GM23338 (cell line): ENCODE results near the gene METTL17. TPM values are rescaled to one million over a fixed set of nuclear protein-coding genes. Genes with fewer than 3 reads are reported as not detected.
"Not testable (repeated sequence)": the region's sequence is repeated elsewhere in the genome, so short reads cannot be mapped to it uniquely, and the experiment has no call there.

Source experiments
- ATAC-seq: fragments of 200-7000 bp; cut with Tn5 transposase; 3 replicates; pipeline ENCODE4 v1.9.1; 2020
- DNase-seq: peaks from one replicate; pipeline ENCODE4 v3.0.0-alpha.2; 2015; ENCODE audit warnings: low spot score
- H2AFZ ChIP-seq: fragments of 200-600 bp; sonication (generic); 2 replicates; pipeline ENCODE4 v1.8.0; 2016; ENCODE audit warnings: antibody characterized with exemption, mild to moderate bottlenecking, moderate library complexity
- H3F3A ChIP-seq: fragments of 200-600 bp; sonication (generic); replicated peaks from 2 replicates; pipeline ENCODE4 v1.8.0; 2017; ENCODE audit warnings: antibody characterized with exemption, mixed run types, low read depth
- H3K27ac ChIP-seq: fragments of 200-600 bp; sonication (generic); 2 replicates; pipeline ENCODE4 v1.6.1; 2016; ENCODE audit warnings: low read depth
- H3K27me3 ChIP-seq: fragments of 200-600 bp; sonication (generic); 2 replicates; pipeline ENCODE4 v1.8.0; 2016; ENCODE audit warnings: mild to moderate bottlenecking, mixed run types, moderate library complexity; ENCODE audit not compliant: insufficient read depth
- H3K36me3 ChIP-seq: fragments of 200-600 bp; sonication (generic); 2 replicates; pipeline ENCODE4 v1.8.0; 2016; ENCODE audit warnings: mild to moderate bottlenecking; ENCODE audit not compliant: insufficient read depth
- H3K4me1 ChIP-seq: fragments of 200-600 bp; sonication (generic); 2 replicates; pipeline ENCODE4 v1.8.0; 2016; ENCODE audit warnings: mild to moderate bottlenecking, moderate library complexity; ENCODE audit not compliant: insufficient read depth
- H3K4me2 ChIP-seq: fragments of 200-600 bp; sonication (generic); 2 replicates; pipeline ENCODE4 v1.7.1; 2017; ENCODE audit warnings: mixed run types
- H3K4me3 ChIP-seq: fragments of 200-600 bp; sonication (generic); 2 replicates; pipeline ENCODE4 v1.6.1; 2016; ENCODE audit warnings: mixed run types
- H3K79me2 ChIP-seq: fragments of 200-600 bp; sonication (generic); replicated peaks from 2 replicates; pipeline ENCODE4 v1.8.0; 2017; ENCODE audit warnings: mild to moderate bottlenecking; ENCODE audit not compliant: insufficient read depth
- H3K9me2 ChIP-seq: fragments of 200-600 bp; sonication (generic); 2 replicates; pipeline ENCODE4 v1.8.0; 2017; ENCODE audit not compliant: insufficient read depth
- H4K20me1 ChIP-seq: fragments of 200-600 bp; sonication (generic); replicated peaks from 2 replicates; pipeline ENCODE4 v1.8.0; 2017; ENCODE audit warnings: mild to moderate bottlenecking; ENCODE audit not compliant: insufficient read depth
- H3K27ac Mint-ChIP-seq: 2 replicates; pipeline ENCODE4 v1.8.0; 2020; ENCODE audit warnings: inconsistent platforms, mild to moderate bottlenecking, moderate library complexity, mixed read lengths
- H3K27me3 Mint-ChIP-seq: 3 replicates; pipeline ENCODE4 v1.8.0; 2022; ENCODE audit warnings: low read depth, mild to moderate bottlenecking, moderate library complexity, mixed read lengths, inconsistent platforms; ENCODE audit not compliant: insufficient read depth, poor library complexity
- H3K36me3 Mint-ChIP-seq: 3 replicates; pipeline ENCODE4 v1.8.0; 2021; ENCODE audit warnings: low read depth, mild to moderate bottlenecking, inconsistent platforms, moderate library complexity, mixed read lengths
- H3K4me1 Mint-ChIP-seq: 3 replicates; pipeline ENCODE4 v1.8.0; 2020; ENCODE audit warnings: mild to moderate bottlenecking, inconsistent platforms, mixed read lengths
- H3K4me3 Mint-ChIP-seq: 3 replicates; pipeline ENCODE4 v1.8.0; 2021; ENCODE audit warnings: moderate library complexity, mild to moderate bottlenecking, inconsistent platforms, mixed read lengths
- H3K9me3 Mint-ChIP-seq: 3 replicates; pipeline ENCODE4 v1.8.0; 2020; ENCODE audit warnings: moderate library complexity, mild to moderate bottlenecking, inconsistent platforms, mixed read lengths
- CREB1 ChIP-seq: fragments of 250-450 bp; sonication (Bioruptor Pico); IDR thresholded peaks from 2 replicates; pipeline ENCODE4 v1.5.0; 2020; ENCODE audit warnings: low read depth, mild to moderate bottlenecking, moderate library complexity
- POLR2AphosphoS5 ChIP-seq: IDR thresholded peaks from 2 replicates; pipeline ENCODE4 v1.6.1; 2016; ENCODE audit warnings: antibody characterized with exemption, low read depth
- long read RNA-seq: library from polyadenylated mRNA; unstranded; transcript quantifications from one replicate; pipeline ENCODE4 v2.0.0, GENCODE V29; 2020; ENCODE audit not compliant: unreplicated experiment
- polyA plus RNA-seq: library from polyadenylated mRNA; unstranded; fragments of >200 nt; fragmentation: Nextera tagmentation; extraction: Ambion mirVana; gene quantifications from 2 replicates; pipeline ENCODE4 v1.2.1, GENCODE V29; 2016
- total RNA-seq: library from RNA; depleted of rRNA; stranded (reverse); fragments of >200 nt; shearing (Covaris generic); gene quantifications from 2 replicates; pipeline ENCODE4 v1.2.3, GENCODE V29; 2014; rRNA removed
- TF ChIP-seq, protein P1 (sequence below): fragments of 250-450 bp; sonication (Bioruptor Pico); IDR thresholded peaks from 2 replicates; pipeline ENCODE4 v1.5.0; 2020; ENCODE audit warnings: mild to moderate bottlenecking, moderate library complexity
- TF ChIP-seq, protein P2 (sequence below): IDR thresholded peaks from 2 replicates; pipeline ENCODE4 v1.6.1; 2016; ENCODE audit warnings: antibody characterized with exemption
- TF ChIP-seq, protein P3 (sequence below), 2 experiments: fragments of 200-600 bp in 1 of 2; sonication (generic) in 1 of 2; conservative IDR thresholded peaks; 2 replicates each; pipeline versions ENCODE4 v1.5.1 to v1.6.1; 2016 to 2017; ENCODE audit warnings: antibody characterized with exemption in 2 of 2, low read depth in 2 of 2, mild to moderate bottlenecking in 2 of 2, moderate library complexity in 1 of 2

The METTL17 gene
- 156 and 163 TPM in 2 replicates for total RNA-seq
- 74.9 and 77.7 TPM in 2 replicates for polyA plus RNA-seq
- long read RNA-seq, transcript METTL17-201 (14 exons, 1,749 nt) = major isoform, 49 of 98 reads
- long read RNA-seq, transcript METTL17-224 (14 exons, 1,529 nt) = minor isoform, 8 of 98 reads
- long read RNA-seq, transcript METTL17-202 (13 exons, 1,586 nt) = minor isoform, 18 of 98 reads
- long read RNA-seq, transcript METTL17-216 (13 exons, 1,605 nt) = minor isoform, 5 of 98 reads
- long read RNA-seq, partial matches to known transcripts = 2 of 98 reads
- long read RNA-seq, other reads (novel, unspliced or antisense) = 12 of 98 reads

DNA sequence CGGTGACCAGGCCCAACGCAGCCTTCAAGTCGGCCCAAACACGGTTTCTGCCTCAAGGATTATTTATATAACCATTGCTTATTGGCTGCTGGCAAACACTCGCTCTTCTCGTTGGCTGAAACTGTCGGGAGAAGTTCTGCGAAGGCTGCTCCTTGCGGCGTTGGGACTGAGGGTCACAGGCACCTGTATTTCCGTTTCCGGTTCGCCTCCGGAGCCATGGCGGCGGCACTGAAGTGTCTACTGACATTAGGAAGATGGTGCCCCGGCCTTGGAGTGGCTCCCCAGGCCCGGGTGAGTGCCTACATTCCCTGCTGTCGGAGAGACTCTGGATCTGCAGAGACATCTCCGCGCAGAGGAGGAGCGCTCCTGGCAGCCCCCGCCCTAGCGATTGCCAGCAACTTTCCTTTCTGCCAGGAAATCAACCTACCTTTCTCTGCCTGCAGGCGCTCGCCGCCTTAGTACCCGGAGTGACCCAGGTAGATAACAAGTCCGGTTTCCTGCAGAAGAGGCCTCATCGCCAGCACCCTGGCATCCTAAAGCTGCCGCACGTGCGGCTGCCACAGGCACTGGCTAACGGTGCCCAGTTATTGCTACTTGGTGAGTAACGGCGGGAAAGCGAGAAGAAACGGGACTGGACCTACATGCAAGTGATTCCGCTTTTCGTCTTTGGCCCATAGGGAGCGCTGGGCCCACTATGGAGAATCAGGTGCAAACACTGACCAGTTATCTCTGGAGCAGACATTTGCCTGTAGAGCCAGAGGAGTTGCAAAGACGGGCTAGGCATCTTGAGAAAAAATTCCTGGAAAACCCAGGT is at the start of gene METTL17:
METTL17 (plus strand) TSS at position 194 of the 814 bp plus-strand sequence; CDS start at position 217, 23 bp downstream.
- peaks cover 30% of the 10 kb centered on the region for H3K36me3 ChIP-seq
- H3K4me3 ChIP-seq = peak within 1 kb of the TSS; percentile 86
- peaks cover 17% of the 10 kb centered on the region; the same call in 1 of the 2 replicates for H3K9me2 ChIP-seq
- Mint-ChIP-seq H3K27ac (peak within 1 kb of the TSS; percentile 81), H3K36me3 (peaks cover 38% of the 10 kb centered on the region), H3K9me3 (no peaks in the 10 kb centered on the region; the same call in 2 of the 3 replicates), H3K4me1 (peaks cover 12% of the 10 kb centered on the region), H3K27me3 (no peaks in the 10 kb centered on the region), H3K4me3 (peak within 1 kb of the TSS; percentile 79)
- H3K4me2 ChIP-seq = peak within 1 kb of the TSS; percentile 91
- TF ChIP-seq, protein P1, sequence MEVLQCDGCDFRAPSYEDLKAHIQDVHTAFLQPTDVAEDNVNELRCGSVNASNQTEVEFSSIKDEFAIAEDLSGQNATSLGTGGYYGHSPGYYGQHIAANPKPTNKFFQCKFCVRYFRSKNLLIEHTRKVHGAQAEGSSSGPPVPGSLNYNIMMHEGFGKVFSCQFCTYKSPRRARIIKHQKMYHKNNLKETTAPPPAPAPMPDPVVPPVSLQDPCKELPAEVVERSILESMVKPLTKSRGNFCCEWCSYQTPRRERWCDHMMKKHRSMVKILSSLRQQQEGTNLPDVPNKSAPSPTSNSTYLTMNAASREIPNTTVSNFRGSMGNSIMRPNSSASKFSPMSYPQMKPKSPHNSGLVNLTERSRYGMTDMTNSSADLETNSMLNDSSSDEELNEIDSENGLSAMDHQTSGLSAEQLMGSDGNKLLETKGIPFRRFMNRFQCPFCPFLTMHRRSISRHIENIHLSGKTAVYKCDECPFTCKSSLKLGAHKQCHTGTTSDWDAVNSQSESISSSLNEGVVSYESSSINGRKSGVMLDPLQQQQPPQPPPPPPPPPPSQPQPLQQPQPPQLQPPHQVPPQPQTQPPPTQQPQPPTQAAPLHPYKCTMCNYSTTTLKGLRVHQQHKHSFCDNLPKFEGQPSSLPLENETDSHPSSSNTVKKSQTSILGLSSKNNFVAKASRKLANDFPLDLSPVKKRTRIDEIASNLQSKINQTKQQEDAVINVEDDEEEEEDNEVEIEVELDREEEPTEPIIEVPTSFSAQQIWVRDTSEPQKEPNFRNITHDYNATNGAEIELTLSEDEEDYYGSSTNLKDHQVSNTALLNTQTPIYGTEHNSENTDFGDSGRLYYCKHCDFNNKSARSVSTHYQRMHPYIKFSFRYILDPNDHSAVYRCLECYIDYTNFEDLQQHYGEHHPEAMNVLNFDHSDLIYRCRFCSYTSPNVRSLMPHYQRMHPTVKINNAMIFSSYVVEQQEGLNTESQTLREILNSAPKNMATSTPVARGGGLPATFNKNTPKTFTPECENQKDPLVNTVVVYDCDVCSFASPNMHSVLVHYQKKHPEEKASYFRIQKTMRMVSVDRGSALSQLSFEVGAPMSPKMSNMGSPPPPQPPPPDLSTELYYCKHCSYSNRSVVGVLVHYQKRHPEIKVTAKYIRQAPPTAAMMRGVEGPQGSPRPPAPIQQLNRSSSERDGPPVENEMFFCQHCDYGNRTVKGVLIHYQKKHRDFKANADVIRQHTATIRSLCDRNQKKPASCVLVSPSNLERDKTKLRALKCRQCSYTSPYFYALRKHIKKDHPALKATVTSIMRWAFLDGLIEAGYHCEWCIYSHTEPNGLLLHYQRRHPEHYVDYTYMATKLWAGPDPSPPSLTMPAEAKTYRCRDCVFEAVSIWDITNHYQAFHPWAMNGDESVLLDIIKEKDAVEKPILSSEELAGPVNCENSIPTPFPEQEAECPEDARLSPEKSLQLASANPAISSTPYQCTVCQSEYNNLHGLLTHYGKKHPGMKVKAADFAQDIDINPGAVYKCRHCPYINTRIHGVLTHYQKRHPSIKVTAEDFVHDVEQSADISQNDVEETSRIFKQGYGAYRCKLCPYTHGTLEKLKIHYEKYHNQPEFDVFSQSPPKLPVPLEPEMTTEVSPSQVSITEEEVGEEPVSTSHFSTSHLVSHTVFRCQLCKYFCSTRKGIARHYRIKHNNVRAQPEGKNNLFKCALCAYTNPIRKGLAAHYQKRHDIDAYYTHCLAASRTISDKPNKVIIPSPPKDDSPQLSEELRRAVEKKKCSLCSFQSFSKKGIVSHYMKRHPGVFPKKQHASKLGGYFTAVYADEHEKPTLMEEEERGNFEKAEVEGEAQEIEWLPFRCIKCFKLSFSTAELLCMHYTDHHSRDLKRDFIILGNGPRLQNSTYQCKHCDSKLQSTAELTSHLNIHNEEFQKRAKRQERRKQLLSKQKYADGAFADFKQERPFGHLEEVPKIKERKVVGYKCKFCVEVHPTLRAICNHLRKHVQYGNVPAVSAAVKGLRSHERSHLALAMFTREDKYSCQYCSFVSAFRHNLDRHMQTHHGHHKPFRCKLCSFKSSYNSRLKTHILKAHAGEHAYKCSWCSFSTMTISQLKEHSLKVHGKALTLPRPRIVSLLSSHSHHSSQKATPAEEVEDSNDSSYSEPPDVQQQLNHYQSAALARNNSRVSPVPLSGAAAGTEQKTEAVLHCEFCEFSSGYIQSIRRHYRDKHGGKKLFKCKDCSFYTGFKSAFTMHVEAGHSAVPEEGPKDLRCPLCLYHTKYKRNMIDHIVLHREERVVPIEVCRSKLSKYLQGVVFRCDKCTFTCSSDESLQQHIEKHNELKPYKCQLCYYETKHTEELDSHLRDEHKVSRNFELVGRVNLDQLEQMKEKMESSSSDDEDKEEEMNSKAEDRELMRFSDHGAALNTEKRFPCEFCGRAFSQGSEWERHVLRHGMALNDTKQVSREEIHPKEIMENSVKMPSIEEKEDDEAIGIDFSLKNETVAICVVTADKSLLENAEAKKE = no peak
- TF ChIP-seq POLR2AphosphoS5 = peak; percentile 57; the same call in 1 of the 2 replicates
- TF ChIP-seq, protein P2, sequence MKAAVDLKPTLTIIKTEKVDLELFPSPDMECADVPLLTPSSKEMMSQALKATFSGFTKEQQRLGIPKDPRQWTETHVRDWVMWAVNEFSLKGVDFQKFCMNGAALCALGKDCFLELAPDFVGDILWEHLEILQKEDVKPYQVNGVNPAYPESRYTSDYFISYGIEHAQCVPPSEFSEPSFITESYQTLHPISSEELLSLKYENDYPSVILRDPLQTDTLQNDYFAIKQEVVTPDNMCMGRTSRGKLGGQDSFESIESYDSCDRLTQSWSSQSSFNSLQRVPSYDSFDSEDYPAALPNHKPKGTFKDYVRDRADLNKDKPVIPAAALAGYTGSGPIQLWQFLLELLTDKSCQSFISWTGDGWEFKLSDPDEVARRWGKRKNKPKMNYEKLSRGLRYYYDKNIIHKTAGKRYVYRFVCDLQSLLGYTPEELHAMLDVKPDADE = peak; percentile 89
- TF ChIP-seq, protein P3, sequence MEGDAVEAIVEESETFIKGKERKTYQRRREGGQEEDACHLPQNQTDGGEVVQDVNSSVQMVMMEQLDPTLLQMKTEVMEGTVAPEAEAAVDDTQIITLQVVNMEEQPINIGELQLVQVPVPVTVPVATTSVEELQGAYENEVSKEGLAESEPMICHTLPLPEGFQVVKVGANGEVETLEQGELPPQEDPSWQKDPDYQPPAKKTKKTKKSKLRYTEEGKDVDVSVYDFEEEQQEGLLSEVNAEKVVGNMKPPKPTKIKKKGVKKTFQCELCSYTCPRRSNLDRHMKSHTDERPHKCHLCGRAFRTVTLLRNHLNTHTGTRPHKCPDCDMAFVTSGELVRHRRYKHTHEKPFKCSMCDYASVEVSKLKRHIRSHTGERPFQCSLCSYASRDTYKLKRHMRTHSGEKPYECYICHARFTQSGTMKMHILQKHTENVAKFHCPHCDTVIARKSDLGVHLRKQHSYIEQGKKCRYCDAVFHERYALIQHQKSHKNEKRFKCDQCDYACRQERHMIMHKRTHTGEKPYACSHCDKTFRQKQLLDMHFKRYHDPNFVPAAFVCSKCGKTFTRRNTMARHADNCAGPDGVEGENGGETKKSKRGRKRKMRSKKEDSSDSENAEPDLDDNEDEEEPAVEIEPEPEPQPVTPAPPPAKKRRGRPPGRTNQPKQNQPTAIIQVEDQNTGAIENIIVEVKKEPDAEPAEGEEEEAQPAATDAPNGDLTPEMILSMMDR (conservative IDR thresholded peaks at IDR 0.05; ENCODE audit: low read depth in 2 of 2) = peak; percentile 51 to 53
- TF ChIP-seq CREB1 (CRISPR knock-in tag) = peak; percentile 75
- H3K27me3 ChIP-seq = no peaks in the 10 kb centered on the region
- H3K79me2 ChIP-seq = peaks cover 27% of the 10 kb centered on the region
- H3K4me1 ChIP-seq = peaks cover 13% of the 10 kb centered on the region
- DNase-seq (peak; percentile 98), ATAC-seq (peak; percentile 96)
- peak within 1 kb of the TSS; percentile 94 for H3K27ac ChIP-seq
- peak within 1 kb of the TSS; percentile 64; the same call in 1 of the 2 replicates for H2AFZ ChIP-seq
- H4K20me1 ChIP-seq = peaks cover 12% of the 10 kb centered on the region; the same call in 1 of the 2 replicates
- peaks cover 6% of the 10 kb centered on the region for H3F3A ChIP-seq

- H3K4me3 ChIP-seq, DNase-seq, H3K79me2 ChIP-seq, H3K27me3 Mint-ChIP-seq, H3K4me3 Mint-ChIP-seq, H3K27ac ChIP-seq, H3K36me3 ChIP-seq, H4K20me1 ChIP-seq, H3K9me3 Mint-ChIP-seq, H3K27me3 ChIP-seq, H3K4me2 ChIP-seq, H2AFZ ChIP-seq, ATAC-seq, H3K9me2 ChIP-seq, H3K36me3 Mint-ChIP-seq, H3F3A ChIP-seq, H3K27ac Mint-ChIP-seq: not testable (repeated sequence)
- H3K4me1 ChIP-seq = peaks cover 13% of the 10 kb centered on the region
- H3K4me1 Mint-ChIP-seq = peaks cover 14% of the 10 kb centered on the region
These were observed 44.6 kb upstream of the METTL17 start for GRCh38 chr14:20945146-20945545.

GRCh38 chr14:20946707-20947106 is 43.1 kb upstream of the METTL17 start:
- not testable (repeated sequence) for H3K4me3 Mint-ChIP-seq, H3K36me3 Mint-ChIP-seq, H4K20me1 ChIP-seq, H3K27me3 ChIP-seq, H2AFZ ChIP-seq, H3K4me1 ChIP-seq, H3K9me2 ChIP-seq, ATAC-seq, H3K36me3 ChIP-seq, H3F3A ChIP-seq, H3K27ac Mint-ChIP-seq, H3K9me3 Mint-ChIP-seq, H3K4me3 ChIP-seq, H3K27ac ChIP-seq, H3K79me2 ChIP-seq, H3K4me1 Mint-ChIP-seq, H3K4me2 ChIP-seq, DNase-seq, H3K27me3 Mint-ChIP-seq
